Panc1 (cell line): ENCODE measurements around the gene CSTPP1. TPM values are rescaled to one million over a fixed set of nuclear protein-coding genes. Genes with fewer than 3 reads are reported as not detected.

Experiments
- ATAC-seq: fragments of 200-7000 bp; cut with Tn5 transposase; 2 replicates; pipeline ENCODE4 v1.9.1; 2020; ENCODE audit warnings: mild to moderate bottlenecking, moderate library complexity
- BruUV-seq: library from RNA; stranded (reverse); fragments of 400-500 nt; replicated peaks from 2 replicates; lab custom pipeline; 2021; lab: Mats Ljungman, UMichigan
- CTCF ChIA-PET: fragments of 300-600 bp; sonication (Branson Sonifier 250); formaldehyde crosslinking; loops from one replicate; lab custom pipeline; 2022; ENCODE audit warnings: antibody characterized with exemption; lab: Charles Lee
- POLR2A ChIA-PET: fragments of 300-600 bp; sonication (Branson Sonifier 250); formaldehyde crosslinking; loops from one replicate; lab custom pipeline; 2022; ENCODE audit warnings: antibody characterized with exemption; lab: Charles Lee
- DNase-seq: peaks from one replicate; pipeline ENCODE4 v3.0.0-alpha.2; 2010; ENCODE audit warnings: low read depth, low spot score
- H3K27ac ChIP-seq: 2 replicates; pipeline ENCODE4 v1.5.1; 2011; ENCODE audit warnings: mild to moderate bottlenecking, low read length, inconsistent platforms
- H3K27me3 ChIP-seq: fragments of 200-500 bp; sonication (Bioruptor generic); 2 replicates; pipeline ENCODE4 v1.6.0; 2014; ENCODE audit warnings: low read length, inconsistent platforms; ENCODE audit not compliant: control insufficient read depth, insufficient read depth
- H3K36me3 ChIP-seq: fragments of 200-500 bp; sonication (Bioruptor generic); 2 replicates; pipeline ENCODE4 v1.5.1; 2014; ENCODE audit warnings: inconsistent platforms, mild to moderate bottlenecking, low read length, moderate library complexity; ENCODE audit not compliant: control insufficient read depth, insufficient read depth
- H3K4me1 ChIP-seq: 2 replicates; pipeline ENCODE4 v1.5.1; 2011; ENCODE audit warnings: inconsistent platforms, mild to moderate bottlenecking, low read length, moderate library complexity; ENCODE audit not compliant: control insufficient read depth, insufficient read depth
- H3K4me3 ChIP-seq, 2 experiments: 2 replicates each; pipeline ENCODE4 v1.5.1; 2011 to 2012; ENCODE audit warnings: low read depth in 2 of 2, low read length in 2 of 2, mild to moderate bottlenecking in 2 of 2, inconsistent platforms in 1 of 2, moderate library complexity in 1 of 2
- H3K9me3 ChIP-seq: fragments of 200-500 bp; sonication (Bioruptor generic); 2 replicates; pipeline ENCODE4 v1.5.1; 2014; ENCODE audit warnings: low read depth, mild to moderate bottlenecking, inconsistent platforms, low read length, moderate library complexity; ENCODE audit not compliant: control insufficient read depth, insufficient read depth
- POLR2AphosphoS5 ChIP-seq: IDR thresholded peaks from 2 replicates; pipeline ENCODE4 v1.6.1; 2012; ENCODE audit warnings: mild to moderate bottlenecking, low read depth, low read length, moderate library complexity
- SIN3A ChIP-seq: IDR thresholded peaks from 2 replicates; pipeline ENCODE4 v1.6.1; 2012; ENCODE audit warnings: low read depth, mild to moderate bottlenecking, low read length, moderate library complexity, borderline replicate concordance; ENCODE audit not compliant: insufficient read depth
- TCF7L2 ChIP-seq: IDR thresholded peaks from 2 replicates; pipeline ENCODE4 v1.6.1; 2011; ENCODE audit warnings: mild to moderate bottlenecking, low read depth, low read length, inconsistent platforms
- in situ Hi-C: cut with HindIII; loops from 2 replicates; pipeline ENCODE4 v1.10.0; 2016; ENCODE audit warnings: low sequenced_read_pairs, low pct_unique_long_range_greater_than_20kb
- intact Hi-C: fragments of 100-400 bp; cut with micrococcal nuclease; formaldehyde crosslinking; loops from one replicate; pipeline ENCODE4 v1.10.0; 2022; ENCODE audit not compliant: unreplicated experiment
- total RNA-seq: library from RNA; stranded (reverse); gene quantifications from one replicate; pipeline ENCODE4 v1.2.1, GENCODE V29; 2021; ENCODE audit not compliant: unreplicated experiment
- TF ChIP-seq, protein P1 (sequence below), 2 experiments: IDR thresholded peaks; 2 replicates each; pipeline ENCODE4 v1.6.1; 2011 to 2012; ENCODE audit warnings: low read depth in 2 of 2, control low read depth in 1 of 2, low read length in 1 of 2, mild to moderate bottlenecking in 1 of 2, moderate library complexity in 1 of 2; ENCODE audit not compliant: insufficient read depth in 1 of 2
- TF ChIP-seq, protein P2 (sequence below): fragments of 450-650 bp; IDR thresholded peaks from 2 replicates; pipeline ENCODE4 v1.5.1; 2017; ENCODE audit warnings: mild to moderate bottlenecking

CSTPP1 gene
- total RNA-seq, 1 experiment from 2014 or later, result 29.0 TPM

DNA sequence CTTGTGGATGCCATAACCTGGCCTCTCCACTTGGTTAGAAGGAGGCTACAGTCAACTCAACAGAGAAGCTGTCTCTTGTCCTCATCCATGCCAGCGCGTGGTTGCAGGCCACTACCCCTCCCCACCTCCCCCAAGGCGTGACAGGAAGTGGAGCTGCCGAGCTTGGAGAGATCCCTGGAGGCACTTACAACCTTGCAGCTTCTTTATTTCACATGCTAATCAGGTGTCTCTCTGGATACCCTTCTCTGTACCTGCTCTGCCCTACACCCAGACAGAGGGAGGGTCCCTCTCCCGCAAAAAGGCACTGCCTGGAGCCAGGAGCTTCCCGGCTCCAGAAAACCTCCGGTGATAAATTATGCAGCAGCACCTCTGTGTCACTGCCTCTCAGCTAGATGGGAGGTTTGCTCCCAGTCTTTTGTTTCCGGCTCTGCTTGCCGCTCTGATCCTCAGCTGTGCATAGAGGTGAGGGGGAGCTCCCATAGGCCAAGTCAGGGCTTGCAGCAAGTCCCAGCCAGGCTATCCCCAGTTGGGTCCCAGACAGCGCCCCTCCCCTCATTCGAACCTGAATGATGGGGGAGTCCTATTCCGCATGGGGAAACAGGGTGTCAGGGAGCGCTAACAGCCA, 23.9 kb upstream of the CSTPP1 start:
- H3K27ac ChIP-seq, result no peak overlapping the region; the same call in 1 of the 2 replicates
- in situ Hi-C loops, result no loop called here

GRCh38 chr11:46913484-46913883, 23.1 kb upstream of the CSTPP1 start:
- POLR2A ChIA-PET, result no interaction called here

More for the DNA sequence above, 23.9 kb upstream of the CSTPP1 start:
- H3K4me3 ChIP-seq, result peak overlapping the region in 1 of 2 experiments; percentile 21; a peak in 1 of 4 replicates
- intact Hi-C loops, result no loop called here
- no peaks in the 10 kb centered on the region for H3K36me3 ChIP-seq
- H3K4me1 ChIP-seq, result peaks cover 23% of the 10 kb centered on the region
- DNase-seq, result no peak
- H3K27me3 ChIP-seq, result no peaks in the 10 kb centered on the region
- CTCF ChIA-PET, result no interaction called here
- no TSS peak for BruUV-seq
- TF ChIP-seq POLR2AphosphoS5, result no peak
- TF ChIP-seq TCF7L2, result no peak
- TF ChIP-seq, protein P1, sequence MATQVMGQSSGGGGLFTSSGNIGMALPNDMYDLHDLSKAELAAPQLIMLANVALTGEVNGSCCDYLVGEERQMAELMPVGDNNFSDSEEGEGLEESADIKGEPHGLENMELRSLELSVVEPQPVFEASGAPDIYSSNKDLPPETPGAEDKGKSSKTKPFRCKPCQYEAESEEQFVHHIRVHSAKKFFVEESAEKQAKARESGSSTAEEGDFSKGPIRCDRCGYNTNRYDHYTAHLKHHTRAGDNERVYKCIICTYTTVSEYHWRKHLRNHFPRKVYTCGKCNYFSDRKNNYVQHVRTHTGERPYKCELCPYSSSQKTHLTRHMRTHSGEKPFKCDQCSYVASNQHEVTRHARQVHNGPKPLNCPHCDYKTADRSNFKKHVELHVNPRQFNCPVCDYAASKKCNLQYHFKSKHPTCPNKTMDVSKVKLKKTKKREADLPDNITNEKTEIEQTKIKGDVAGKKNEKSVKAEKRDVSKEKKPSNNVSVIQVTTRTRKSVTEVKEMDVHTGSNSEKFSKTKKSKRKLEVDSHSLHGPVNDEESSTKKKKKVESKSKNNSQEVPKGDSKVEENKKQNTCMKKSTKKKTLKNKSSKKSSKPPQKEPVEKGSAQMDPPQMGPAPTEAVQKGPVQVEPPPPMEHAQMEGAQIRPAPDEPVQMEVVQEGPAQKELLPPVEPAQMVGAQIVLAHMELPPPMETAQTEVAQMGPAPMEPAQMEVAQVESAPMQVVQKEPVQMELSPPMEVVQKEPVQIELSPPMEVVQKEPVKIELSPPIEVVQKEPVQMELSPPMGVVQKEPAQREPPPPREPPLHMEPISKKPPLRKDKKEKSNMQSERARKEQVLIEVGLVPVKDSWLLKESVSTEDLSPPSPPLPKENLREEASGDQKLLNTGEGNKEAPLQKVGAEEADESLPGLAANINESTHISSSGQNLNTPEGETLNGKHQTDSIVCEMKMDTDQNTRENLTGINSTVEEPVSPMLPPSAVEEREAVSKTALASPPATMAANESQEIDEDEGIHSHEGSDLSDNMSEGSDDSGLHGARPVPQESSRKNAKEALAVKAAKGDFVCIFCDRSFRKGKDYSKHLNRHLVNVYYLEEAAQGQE (IDR thresholded peaks at IDR 0.05; ENCODE audit: insufficient read depth in 1 of 2, low read depth in 2 of 2, low read length in 1 of 2), result no peak
- POLR2A ChIA-PET, result no interaction called here
- H3K9me3 ChIP-seq, result no peaks in the 10 kb centered on the region
- no peak for ATAC-seq

More at GRCh38 chr11:46913484-46913883, 23.1 kb upstream of the CSTPP1 start:
- ATAC-seq (no peak), DNase-seq (no peak)
- no peak for TF ChIP-seq POLR2AphosphoS5
- TF ChIP-seq, protein P1 (IDR thresholded peaks at IDR 0.05; ENCODE audit: insufficient read depth in 1 of 2, low read depth in 2 of 2, low read length in 1 of 2), result no peak
- TF ChIP-seq TCF7L2, result no peak
- TF ChIP-seq SIN3A, result no peak
- TF ChIP-seq, protein P2, sequence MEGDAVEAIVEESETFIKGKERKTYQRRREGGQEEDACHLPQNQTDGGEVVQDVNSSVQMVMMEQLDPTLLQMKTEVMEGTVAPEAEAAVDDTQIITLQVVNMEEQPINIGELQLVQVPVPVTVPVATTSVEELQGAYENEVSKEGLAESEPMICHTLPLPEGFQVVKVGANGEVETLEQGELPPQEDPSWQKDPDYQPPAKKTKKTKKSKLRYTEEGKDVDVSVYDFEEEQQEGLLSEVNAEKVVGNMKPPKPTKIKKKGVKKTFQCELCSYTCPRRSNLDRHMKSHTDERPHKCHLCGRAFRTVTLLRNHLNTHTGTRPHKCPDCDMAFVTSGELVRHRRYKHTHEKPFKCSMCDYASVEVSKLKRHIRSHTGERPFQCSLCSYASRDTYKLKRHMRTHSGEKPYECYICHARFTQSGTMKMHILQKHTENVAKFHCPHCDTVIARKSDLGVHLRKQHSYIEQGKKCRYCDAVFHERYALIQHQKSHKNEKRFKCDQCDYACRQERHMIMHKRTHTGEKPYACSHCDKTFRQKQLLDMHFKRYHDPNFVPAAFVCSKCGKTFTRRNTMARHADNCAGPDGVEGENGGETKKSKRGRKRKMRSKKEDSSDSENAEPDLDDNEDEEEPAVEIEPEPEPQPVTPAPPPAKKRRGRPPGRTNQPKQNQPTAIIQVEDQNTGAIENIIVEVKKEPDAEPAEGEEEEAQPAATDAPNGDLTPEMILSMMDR, result no peak
- Histone ChIP-seq H3K4me3 (no peak overlapping the region), H3K9me3 (no peaks in the 10 kb centered on the region), H3K36me3 (no peaks in the 10 kb centered on the region), H3K27ac (0 out of 2 replicates have a peak overlapping the region, but pooled peaks have one; percentile 9), H3K4me1 (peaks cover 23% of the 10 kb centered on the region), H3K27me3 (no peaks in the 10 kb centered on the region)
- intact Hi-C loops, result no loop called here
- CTCF ChIA-PET, result interaction anchor here (1.2 kb wide), 1 partner anchor 240 kb away, joined by 3 read pairs; no protein-coding TSS in a partner anchor
- no TSS peak for BruUV-seq
- in situ Hi-C loops, result no loop called here
